Measurements from ENCODE around the gene TTC4.

TTC4 gene

DNA sequence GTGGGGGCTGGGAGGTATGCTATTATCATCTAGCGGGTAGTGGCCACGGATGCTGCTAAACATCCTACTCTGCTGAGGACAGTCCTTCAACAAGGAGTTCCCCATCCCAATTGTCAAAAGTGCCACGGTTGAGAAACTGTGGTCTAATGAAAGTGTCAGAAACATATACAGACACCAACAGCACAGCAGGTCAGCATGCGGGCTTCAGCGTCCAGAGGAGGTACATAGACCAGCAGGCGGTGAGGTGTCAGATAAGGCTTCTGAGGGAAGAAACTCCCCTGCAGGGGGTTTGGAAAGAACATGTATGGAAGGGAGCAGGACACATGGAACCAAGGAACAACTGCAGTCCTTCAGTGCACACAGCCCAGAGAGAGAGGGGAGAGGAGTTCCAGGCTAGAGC lies 4.8 kb upstream of the TTC4 start:
- H3K27ac ChIP-seq: no peak overlapping the region
- TF ChIP-seq ZFX (IDR thresholded peaks at IDR 0.05; ENCODE audit: borderline replicate concordance): no peak
- TF ChIP-seq, protein P1, sequence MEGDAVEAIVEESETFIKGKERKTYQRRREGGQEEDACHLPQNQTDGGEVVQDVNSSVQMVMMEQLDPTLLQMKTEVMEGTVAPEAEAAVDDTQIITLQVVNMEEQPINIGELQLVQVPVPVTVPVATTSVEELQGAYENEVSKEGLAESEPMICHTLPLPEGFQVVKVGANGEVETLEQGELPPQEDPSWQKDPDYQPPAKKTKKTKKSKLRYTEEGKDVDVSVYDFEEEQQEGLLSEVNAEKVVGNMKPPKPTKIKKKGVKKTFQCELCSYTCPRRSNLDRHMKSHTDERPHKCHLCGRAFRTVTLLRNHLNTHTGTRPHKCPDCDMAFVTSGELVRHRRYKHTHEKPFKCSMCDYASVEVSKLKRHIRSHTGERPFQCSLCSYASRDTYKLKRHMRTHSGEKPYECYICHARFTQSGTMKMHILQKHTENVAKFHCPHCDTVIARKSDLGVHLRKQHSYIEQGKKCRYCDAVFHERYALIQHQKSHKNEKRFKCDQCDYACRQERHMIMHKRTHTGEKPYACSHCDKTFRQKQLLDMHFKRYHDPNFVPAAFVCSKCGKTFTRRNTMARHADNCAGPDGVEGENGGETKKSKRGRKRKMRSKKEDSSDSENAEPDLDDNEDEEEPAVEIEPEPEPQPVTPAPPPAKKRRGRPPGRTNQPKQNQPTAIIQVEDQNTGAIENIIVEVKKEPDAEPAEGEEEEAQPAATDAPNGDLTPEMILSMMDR (IDR thresholded peaks at IDR 0.05): no peak

DNA sequence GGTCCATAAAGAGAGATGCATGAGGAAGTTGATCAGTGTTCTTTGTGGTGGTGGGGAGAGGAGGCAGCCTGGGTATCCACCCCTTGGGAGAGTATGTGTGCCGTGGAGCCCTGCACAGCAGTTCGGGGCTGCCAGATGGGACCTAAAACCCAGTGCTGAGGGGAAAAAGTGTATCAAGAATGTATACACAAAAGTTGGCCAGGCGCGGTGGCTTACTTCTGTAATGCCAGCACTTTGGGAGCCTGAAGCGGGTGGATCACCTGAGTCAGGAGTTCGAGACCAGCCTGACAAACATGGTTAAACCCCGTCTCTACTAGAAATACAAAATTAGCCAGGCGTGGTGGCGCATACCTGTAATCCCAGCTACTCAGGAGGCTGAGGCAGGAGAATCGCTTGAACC lies 4.1 kb upstream of the TTC4 start:
- H3K27ac ChIP-seq: no peak overlapping the region
- TF ChIP-seq, protein P1 (IDR thresholded peaks at IDR 0.05): no peak
- TF ChIP-seq ZFX (IDR thresholded peaks at IDR 0.05; ENCODE audit: borderline replicate concordance): no peak

DNA sequence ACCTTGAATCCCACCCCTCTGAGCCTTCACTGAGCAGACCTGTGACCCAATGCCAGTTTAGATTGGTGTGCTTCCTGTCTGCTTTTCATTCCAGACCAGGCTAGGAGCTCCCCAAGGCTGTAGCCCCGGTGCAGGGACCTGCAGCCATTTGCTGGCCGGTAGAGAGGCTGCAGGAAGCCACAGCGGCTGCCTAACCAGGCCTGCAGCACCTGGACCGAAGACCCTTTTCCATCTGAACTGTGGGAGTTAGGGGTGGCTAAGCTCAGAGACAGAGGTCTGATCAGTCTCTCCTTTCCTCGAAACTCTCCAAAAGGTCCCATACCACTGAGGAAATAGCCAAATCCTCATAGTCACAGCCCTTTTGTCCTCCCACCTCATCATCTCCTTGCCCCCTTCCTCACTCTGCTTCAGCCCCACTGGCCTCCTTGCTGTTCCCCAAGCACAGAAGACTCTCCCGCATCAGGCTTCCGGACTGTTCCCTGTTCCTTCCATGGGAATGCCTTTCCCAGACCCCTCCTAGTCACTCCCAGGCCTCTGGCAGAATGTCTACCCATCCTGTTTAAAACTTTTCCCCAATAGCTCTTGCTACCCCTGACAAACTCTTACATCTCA lies 674 bp upstream of the TTC4 start:
- H3K27ac ChIP-seq: no peak overlapping the region
- TF ChIP-seq ZFX (IDR thresholded peaks at IDR 0.05; ENCODE audit: borderline replicate concordance): no peak
- TF ChIP-seq, protein P1 (IDR thresholded peaks at IDR 0.05): no peak

DNA sequence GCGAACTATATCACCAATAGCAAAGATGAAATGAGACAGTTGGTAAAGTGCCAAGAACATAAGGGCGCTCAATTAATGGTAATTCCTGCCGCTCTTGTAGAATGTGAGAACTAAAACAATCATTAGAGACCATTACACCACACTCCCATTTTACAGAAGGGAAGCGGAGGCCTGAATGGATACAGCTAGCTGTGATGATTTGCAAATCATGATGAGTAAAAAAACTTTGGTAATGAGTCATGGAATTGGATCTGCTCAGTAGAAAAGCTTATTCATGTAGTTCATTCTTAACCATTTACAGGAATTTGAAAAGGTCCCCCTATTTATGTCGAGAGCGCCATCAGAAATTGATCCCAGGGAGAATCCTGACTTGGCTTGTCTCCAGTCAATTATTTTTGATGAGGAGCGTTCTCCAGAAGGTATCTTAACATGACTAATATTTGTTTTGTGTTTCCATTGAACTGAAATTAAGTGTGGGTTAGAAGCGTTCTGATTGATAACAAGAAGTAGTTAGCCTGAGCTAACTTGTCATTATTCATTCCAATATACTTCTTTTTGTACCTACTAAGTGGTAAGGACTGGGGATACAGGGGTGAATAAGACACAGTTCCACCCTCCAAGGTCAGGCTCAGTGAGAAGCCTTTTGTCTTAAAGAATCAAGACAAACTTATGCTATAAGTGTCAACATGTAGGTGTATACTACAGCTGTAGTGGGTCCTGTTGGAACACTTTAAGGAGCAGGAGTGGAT lies 812 bp downstream of the TTC4 start:
- TF ChIP-seq, protein P1 (IDR thresholded peaks at IDR 0.05): no peak
- no peak for TF ChIP-seq ZFX (IDR thresholded peaks at IDR 0.05; ENCODE audit: borderline replicate concordance)
- peak overlapping the region; percentile 64 for H3K27ac ChIP-seq

DNA sequence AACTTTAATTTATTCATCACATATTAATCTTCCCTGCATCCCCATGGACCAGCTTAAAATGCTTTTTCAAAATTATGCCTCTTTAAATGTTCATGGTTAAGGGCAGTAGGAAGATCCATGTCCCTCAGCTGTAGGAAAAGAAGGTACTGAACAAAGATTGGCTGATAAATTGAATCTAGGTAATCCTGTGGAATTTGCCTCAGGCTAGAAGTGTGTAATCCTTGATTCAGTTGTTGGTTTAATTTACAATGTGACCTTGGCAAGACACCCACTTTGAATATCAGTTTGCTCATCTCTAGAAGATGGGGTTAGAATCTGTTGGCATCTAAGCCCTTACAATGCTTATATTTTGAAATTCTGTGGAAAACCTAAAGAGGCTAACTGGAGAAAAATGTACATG lies 6.1 kb downstream of the TTC4 start:
- TF ChIP-seq, protein P1 (IDR thresholded peaks at IDR 0.05): no peak
- no peak for TF ChIP-seq ZFX (IDR thresholded peaks at IDR 0.05; ENCODE audit: borderline replicate concordance)
- H3K27ac ChIP-seq: no peak overlapping the region

DNA sequence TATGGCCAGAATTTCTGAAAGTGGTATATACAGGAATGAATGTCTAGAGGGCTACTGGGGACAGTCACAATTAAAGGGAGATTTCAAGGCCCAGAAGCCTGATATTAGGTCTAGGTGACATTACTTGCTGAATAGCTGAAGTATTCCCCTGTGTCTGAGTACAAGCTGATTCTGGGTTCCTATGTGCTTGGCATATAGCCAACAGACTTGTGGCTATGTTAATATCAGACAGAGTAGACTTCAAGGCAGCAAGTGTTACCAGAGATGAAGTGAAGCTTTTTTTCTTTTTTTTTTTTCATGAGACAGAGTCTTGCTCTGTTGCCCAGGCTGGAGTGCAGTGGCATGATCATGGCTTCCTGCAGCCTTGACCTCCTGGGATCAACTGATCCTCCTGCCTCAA lies 8.3 kb downstream of the TTC4 start:
- TF ChIP-seq ZFX (IDR thresholded peaks at IDR 0.05; ENCODE audit: borderline replicate concordance): no peak
- TF ChIP-seq, protein P1 (IDR thresholded peaks at IDR 0.05): no peak

DNA sequence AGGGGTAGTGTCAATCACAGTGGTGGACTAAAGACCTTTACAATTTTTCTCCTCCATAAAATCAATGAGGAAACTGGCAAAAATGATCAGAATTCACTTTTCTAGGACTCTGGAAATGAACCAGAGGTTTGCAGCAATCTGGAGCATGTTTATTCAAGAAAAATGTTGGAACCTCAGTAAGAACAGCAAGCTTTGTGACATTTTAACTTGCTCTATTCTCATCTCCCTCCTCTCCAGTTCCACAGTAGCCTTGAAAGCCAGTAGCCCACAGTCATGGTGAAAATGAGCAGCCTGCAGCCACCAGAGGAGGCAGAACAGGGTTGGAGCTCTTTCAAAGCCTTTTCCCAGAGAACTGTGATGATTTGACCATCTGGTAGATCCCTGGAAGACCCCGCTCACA lies 9.1 kb downstream of the TTC4 start:
- TF ChIP-seq, protein P1 (IDR thresholded peaks at IDR 0.05): no peak
- H3K27ac ChIP-seq: no peak overlapping the region

More for the DNA sequence above, 8.3 kb downstream of the TTC4 start:
- no peak overlapping the region for H3K27ac ChIP-seq

All from 22Rv1 (cell line).